ENCODE data around the gene MAP4K2.
A peak's percentile ranks its signal among the peaks of the same experiment; 100 is the strongest.

The MAP4K2 gene

DNA sequence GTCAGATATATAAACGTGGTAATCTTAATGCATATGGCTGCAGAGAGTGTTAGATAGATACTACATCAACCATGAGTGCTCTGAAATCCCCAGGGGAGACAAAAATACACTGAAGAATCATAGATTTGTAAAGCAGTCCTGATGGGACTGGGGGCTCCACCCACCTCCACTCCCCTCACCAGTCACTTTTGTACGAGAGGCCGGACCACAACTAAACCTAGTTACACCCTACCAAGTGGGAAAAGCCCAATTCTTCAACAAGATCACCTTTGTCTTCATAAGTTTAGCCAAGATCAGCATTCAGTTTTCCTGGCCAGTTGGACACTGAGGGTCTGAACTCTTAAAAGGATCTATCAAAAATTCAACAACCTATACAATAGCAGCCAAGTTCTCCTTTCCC, 26.1 kb downstream of the MAP4K2 start:
- TF ChIP-seq, protein P1, sequence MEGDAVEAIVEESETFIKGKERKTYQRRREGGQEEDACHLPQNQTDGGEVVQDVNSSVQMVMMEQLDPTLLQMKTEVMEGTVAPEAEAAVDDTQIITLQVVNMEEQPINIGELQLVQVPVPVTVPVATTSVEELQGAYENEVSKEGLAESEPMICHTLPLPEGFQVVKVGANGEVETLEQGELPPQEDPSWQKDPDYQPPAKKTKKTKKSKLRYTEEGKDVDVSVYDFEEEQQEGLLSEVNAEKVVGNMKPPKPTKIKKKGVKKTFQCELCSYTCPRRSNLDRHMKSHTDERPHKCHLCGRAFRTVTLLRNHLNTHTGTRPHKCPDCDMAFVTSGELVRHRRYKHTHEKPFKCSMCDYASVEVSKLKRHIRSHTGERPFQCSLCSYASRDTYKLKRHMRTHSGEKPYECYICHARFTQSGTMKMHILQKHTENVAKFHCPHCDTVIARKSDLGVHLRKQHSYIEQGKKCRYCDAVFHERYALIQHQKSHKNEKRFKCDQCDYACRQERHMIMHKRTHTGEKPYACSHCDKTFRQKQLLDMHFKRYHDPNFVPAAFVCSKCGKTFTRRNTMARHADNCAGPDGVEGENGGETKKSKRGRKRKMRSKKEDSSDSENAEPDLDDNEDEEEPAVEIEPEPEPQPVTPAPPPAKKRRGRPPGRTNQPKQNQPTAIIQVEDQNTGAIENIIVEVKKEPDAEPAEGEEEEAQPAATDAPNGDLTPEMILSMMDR (IDR thresholded peaks at IDR 0.05; ENCODE audit: extremely low read depth, insufficient read depth, missing control alignments): no peak
- in situ Hi-C loops (cut with MboI; ENCODE audit: low pct_unique_long_range_greater_than_20kb, low sequenced_read_pairs, unreplicated experiment): no loop called here
- no peak for DNase-seq (ENCODE audit: low spot score)

- TF ChIP-seq, protein P1 (IDR thresholded peaks at IDR 0.05; ENCODE audit: extremely low read depth, insufficient read depth, missing control alignments): no peak
- no peak for DNase-seq (ENCODE audit: low spot score)
- in situ Hi-C loops (cut with MboI; ENCODE audit: low pct_unique_long_range_greater_than_20kb, low sequenced_read_pairs, unreplicated experiment): no loop called here
Measured at GRCh38 chr11:64776425-64776824, 26.6 kb downstream of the MAP4K2 start.

- in situ Hi-C loops (cut with MboI; ENCODE audit: low pct_unique_long_range_greater_than_20kb, low sequenced_read_pairs, unreplicated experiment): no loop called here
- TF ChIP-seq, protein P1 (IDR thresholded peaks at IDR 0.05; ENCODE audit: extremely low read depth, insufficient read depth, missing control alignments): no peak
Measured at GRCh38 chr11:64774144-64774543, 28.9 kb downstream of the MAP4K2 start.

GRCh38 chr11:64772303-64773018, 30.6 kb downstream of the MAP4K2 start:
- DNase-seq (ENCODE audit: low spot score): peak; percentile 66
- in situ Hi-C loops (cut with MboI; ENCODE audit: low pct_unique_long_range_greater_than_20kb, low sequenced_read_pairs, unreplicated experiment): no loop called here
- TF ChIP-seq, protein P1 (IDR thresholded peaks at IDR 0.05; ENCODE audit: extremely low read depth, insufficient read depth, missing control alignments): no peak

More at GRCh38 chr11:64774144-64774543, 28.9 kb downstream of the MAP4K2 start:
- no peak for DNase-seq (ENCODE audit: low spot score)

GRCh38 chr11:64771861-64772260, 31.2 kb downstream of the MAP4K2 start:
- peak; percentile 50 for DNase-seq (ENCODE audit: low spot score)
- TF ChIP-seq, protein P1 (IDR thresholded peaks at IDR 0.05; ENCODE audit: extremely low read depth, insufficient read depth, missing control alignments): no peak
- in situ Hi-C loops (cut with MboI; ENCODE audit: low pct_unique_long_range_greater_than_20kb, low sequenced_read_pairs, unreplicated experiment): no loop called here

DNA sequence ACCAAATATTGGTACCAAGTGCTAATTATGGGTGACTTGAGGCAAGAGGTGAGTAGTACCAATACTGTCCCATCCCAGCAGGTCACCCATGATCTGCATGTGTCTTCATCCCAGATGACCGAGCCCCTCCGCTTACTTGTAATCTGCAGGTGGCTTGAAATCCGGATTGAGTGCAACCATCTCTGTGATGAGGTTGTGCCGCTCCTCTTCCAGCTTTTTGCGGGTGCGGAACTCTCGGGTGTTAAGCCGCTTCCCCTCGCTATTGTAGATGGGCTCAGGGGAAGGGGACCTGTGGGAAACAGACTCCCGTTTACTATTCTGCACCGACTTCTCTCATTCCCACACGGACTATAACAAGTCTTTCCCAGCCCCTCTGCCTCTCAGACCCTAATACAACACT, 32.9 kb downstream of the MAP4K2 start:
- in situ Hi-C loops (cut with MboI; ENCODE audit: low pct_unique_long_range_greater_than_20kb, low sequenced_read_pairs, unreplicated experiment): no loop called here
- no peak for DNase-seq (ENCODE audit: low spot score)
- TF ChIP-seq, protein P1 (IDR thresholded peaks at IDR 0.05; ENCODE audit: extremely low read depth, insufficient read depth, missing control alignments): no peak
